Bronchial epithelial cell (primary cell): ENCODE results near the gene ELF2. TPM values are rescaled to one million over a fixed set of nuclear protein-coding genes. Genes with fewer than 3 reads are reported as not detected.
"Not testable (repeated sequence)": the region's sequence is repeated elsewhere in the genome, so short reads cannot be mapped to it uniquely, and the experiment has no call there.

ENCODE experiments used
- DNase-seq: peaks from one replicate; pipeline ENCODE4 v3.0.0-alpha.2; 2010; ENCODE audit warnings: low read depth
- FAIRE-seq: peaks from 2 replicates; lab custom pipeline; 2011; peaks lifted over from hg19 to GRCh38; lab: Jason Lieb, UNC
- H3K27me3 ChIP-seq: 2 replicates; pipeline ENCODE4 v1.5.1; 2011; ENCODE audit warnings: low read length; ENCODE audit not compliant: control insufficient read depth, insufficient read depth
- H3K36me3 ChIP-seq: 2 replicates; pipeline ENCODE4 v1.5.1; 2011; ENCODE audit warnings: low read length; ENCODE audit not compliant: control insufficient read depth, insufficient read depth
- H3K4me3 ChIP-seq: 2 replicates; pipeline ENCODE4 v1.5.1; 2011; ENCODE audit warnings: mild to moderate bottlenecking, low read depth, low read length, control low read depth
- total RNA-seq: library from RNA; depleted of rRNA; stranded (reverse); fragments of >200 nt; gene quantifications from 2 replicates; pipeline ENCODE4 v1.2.1, GENCODE V29; 2014
- TF ChIP-seq, protein P1 (sequence below): IDR thresholded peaks from 2 replicates; pipeline ENCODE4 v1.5.1; 2011; ENCODE audit warnings: mild to moderate bottlenecking, moderate library complexity, low read length, control low read depth, inconsistent platforms; ENCODE audit not compliant: insufficient read depth, severe bottlenecking

Gene ELF2
- total RNA-seq, 1 donor from 2014 or later = 29.2 TPM

DNA sequence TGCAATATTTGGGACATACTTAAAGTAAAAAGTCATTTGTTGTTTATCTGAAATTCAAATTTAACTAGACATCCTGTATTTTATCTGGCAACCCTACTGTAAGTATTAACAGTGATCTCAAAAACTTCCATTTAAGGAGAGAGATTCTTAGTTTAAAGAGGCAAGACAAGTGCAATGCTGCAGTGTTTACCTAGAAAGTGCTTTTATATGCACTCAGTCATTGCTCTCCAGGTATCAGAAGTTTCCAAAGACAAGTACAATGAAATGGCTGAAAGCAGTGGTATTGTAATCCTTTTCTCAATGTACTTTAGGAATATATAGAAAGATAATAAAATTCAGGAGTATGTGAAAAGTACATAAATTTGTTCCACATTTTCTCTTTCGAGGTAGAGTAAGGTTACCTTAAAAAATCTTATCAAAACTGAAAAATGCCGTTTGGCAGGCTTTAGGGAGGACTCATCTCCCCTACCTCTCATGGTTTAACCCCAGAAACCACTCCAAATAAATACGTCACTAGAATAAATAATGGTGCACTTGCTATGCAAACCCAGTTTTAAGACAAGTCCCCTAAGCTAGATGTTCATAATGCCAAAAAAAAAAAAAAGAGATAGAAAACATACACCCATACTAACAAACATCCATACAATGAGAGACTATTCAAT, 45.7 kb downstream of the ELF2 start:
- Histone ChIP-seq H3K4me3 (no peak overlapping the region), H3K27me3 (no peaks in the 10 kb centered on the region), H3K36me3 (no peaks in the 10 kb centered on the region)
- no peak for DNase-seq
- TF ChIP-seq, protein P1, sequence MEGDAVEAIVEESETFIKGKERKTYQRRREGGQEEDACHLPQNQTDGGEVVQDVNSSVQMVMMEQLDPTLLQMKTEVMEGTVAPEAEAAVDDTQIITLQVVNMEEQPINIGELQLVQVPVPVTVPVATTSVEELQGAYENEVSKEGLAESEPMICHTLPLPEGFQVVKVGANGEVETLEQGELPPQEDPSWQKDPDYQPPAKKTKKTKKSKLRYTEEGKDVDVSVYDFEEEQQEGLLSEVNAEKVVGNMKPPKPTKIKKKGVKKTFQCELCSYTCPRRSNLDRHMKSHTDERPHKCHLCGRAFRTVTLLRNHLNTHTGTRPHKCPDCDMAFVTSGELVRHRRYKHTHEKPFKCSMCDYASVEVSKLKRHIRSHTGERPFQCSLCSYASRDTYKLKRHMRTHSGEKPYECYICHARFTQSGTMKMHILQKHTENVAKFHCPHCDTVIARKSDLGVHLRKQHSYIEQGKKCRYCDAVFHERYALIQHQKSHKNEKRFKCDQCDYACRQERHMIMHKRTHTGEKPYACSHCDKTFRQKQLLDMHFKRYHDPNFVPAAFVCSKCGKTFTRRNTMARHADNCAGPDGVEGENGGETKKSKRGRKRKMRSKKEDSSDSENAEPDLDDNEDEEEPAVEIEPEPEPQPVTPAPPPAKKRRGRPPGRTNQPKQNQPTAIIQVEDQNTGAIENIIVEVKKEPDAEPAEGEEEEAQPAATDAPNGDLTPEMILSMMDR = no peak
- no peak for FAIRE-seq

- DNase-seq (peak; percentile 19), FAIRE-seq (no peak)
- TF ChIP-seq, protein P1 = no peak
- no peaks in the 10 kb centered on the region for H3K27me3 ChIP-seq
- H3K4me3 ChIP-seq = no peak overlapping the region
- no peaks in the 10 kb centered on the region for H3K36me3 ChIP-seq
Measured at GRCh38 chr4:139129206-139129605, 47.8 kb downstream of the ELF2 start.

- DNase-seq (no peak), FAIRE-seq (no peak)
- Histone ChIP-seq H3K4me3 (no peak overlapping the region), H3K36me3 (no peaks in the 10 kb centered on the region), H3K27me3 (no peaks in the 10 kb centered on the region)
- TF ChIP-seq, protein P1 = no peak
Measured at GRCh38 chr4:139126898-139127297, 50.1 kb downstream of the ELF2 start.

- Histone ChIP-seq H3K4me3 (no peak overlapping the region), H3K27me3 (no peaks in the 10 kb centered on the region), H3K36me3 (no peaks in the 10 kb centered on the region)
- DNase-seq (no peak), FAIRE-seq (no peak)
- TF ChIP-seq, protein P1 = no peak
Measured at GRCh38 chr4:139123910-139124309, 53.1 kb downstream of the ELF2 start.

- TF ChIP-seq, protein P1 = no peak
- no peaks in the 10 kb centered on the region for H3K27me3 ChIP-seq
- no peaks in the 10 kb centered on the region for H3K36me3 ChIP-seq
- FAIRE-seq (no peak), DNase-seq (no peak)
- no peak overlapping the region for H3K4me3 ChIP-seq
Measured at GRCh38 chr4:139118365-139118764, 58.7 kb downstream of the ELF2 start.

DNA sequence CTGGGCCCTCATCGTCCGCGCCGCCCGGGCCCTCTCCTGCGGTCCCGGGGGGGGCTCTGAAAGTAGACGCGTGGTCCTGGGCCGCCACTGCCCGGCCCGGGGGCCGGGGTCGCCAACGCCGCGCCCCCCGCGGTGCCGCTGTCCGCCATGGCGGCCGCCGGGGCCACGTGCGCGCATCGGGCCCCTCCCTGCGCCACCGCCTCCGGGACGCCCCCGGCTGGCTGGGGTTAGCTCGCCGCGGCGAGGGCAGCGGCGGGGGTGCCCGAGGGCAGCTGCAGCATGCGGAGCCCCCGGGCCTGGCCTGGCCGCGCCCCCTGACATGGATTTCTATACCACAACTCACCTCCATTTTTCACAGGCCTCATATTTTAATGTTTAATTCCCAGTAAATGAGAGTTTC, 61.8 kb downstream of the ELF2 start:
- DNase-seq (no peak), FAIRE-seq (no peak)
- TF ChIP-seq, protein P1 = no peak
- no peaks in the 10 kb centered on the region for H3K36me3 ChIP-seq
- H3K27me3 ChIP-seq = no peaks in the 10 kb centered on the region
- H3K4me3 ChIP-seq = no peak overlapping the region

- H3K27me3 ChIP-seq, FAIRE-seq, H3K36me3 ChIP-seq, H3K4me3 ChIP-seq, DNase-seq: not testable (repeated sequence)
Measured at GRCh38 chr4:139114795-139115194, 62.2 kb downstream of the ELF2 start.
